ENCODE results near the gene GABARAPL1.
A peak's percentile ranks its signal among the peaks of the same experiment; 100 is the strongest.
"Not testable (repeated sequence)": the region's sequence is repeated elsewhere in the genome, so short reads cannot be mapped to it uniquely, and the experiment has no call there.

Gene GABARAPL1

DNA sequence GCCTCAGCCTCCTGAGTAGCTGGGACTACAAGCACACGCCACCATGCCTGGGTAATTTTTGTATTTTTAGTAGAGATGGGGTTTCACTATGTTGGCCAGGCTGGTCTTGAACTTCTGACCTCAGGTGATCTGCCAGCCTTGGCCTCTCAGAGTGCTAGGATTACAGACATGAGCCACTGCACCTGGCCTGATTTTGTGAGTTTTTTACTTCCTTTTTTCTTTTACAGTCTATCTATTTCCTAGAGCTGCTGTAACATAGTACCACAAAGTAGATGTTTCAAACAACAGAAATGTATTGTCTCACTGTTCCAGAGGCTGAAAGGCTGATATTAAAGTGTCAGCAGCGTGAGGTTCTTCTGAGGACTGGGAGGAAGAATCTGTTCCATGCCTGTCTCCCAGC lies 8.2 kb upstream of the GABARAPL1 start:
- DNase-seq, result not testable (repeated sequence)

DNA sequence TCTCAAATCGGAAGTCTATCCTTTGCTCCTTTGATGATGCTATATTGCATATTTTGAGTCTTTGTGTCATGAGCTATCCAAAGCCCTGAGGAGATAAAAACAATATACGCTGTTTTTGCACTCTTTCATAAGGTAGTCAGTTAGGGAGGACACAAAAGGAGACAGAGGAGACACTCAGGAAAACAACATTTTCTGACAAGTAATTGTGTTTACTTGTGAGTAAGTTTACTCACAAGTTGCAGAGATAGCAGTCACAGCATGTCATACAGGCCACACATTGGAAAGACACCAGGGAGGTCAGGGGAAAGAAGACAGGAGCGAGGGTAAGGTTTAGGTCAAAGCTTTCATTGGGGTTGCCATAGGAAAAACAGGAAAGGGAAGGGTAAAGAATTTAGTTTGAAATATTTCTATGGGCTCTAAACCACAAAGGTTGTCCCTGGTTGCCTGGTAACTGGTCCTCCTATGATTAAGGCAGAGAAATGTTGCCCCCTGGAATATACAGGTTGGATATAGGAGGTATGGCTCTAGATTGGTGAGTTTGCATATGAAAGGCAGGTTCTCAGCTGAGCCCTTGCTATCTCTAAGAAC lies 7.4 kb upstream of the GABARAPL1 start:
- DNase-seq, result no peak

DNA sequence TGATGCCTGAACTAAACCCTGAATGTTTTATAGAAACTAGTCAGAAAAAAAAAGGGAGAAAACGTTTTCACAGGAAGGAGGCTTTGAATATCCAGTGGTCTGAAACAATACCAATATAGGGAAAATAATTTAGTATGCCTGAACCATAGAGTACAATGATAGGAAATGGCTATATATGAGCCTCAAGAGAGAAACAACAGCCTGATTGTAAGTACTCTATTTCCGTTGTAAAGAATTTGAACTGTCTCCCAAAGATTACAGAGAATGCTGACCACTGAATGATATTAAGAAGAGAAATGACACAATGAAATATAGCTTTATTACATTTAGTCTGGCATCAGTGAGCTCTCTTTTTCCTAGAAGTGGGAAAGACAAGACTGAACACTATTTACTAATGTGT lies 5.5 kb upstream of the GABARAPL1 start:
- DNase-seq, result no peak

DNA sequence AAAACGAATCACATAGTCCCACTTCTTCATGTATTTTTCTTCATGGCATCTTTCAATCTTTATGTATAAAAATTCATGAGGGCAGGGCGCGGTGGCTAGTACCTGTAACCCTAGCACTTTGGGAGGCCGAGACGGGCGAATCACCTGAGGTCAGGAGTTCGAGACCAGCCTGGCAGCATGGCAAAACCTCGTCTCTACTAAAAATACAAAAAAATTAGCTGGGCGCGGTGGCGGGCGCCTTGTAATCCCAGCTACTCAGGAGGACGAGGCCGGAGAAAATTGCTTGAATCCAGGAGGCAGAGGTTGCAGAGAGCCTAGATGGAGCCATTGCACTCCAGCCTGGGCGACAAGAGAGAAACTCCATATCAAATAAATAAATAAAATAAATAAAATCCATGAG lies 2.5 kb upstream of the GABARAPL1 start:
- no peak for DNase-seq

DNA sequence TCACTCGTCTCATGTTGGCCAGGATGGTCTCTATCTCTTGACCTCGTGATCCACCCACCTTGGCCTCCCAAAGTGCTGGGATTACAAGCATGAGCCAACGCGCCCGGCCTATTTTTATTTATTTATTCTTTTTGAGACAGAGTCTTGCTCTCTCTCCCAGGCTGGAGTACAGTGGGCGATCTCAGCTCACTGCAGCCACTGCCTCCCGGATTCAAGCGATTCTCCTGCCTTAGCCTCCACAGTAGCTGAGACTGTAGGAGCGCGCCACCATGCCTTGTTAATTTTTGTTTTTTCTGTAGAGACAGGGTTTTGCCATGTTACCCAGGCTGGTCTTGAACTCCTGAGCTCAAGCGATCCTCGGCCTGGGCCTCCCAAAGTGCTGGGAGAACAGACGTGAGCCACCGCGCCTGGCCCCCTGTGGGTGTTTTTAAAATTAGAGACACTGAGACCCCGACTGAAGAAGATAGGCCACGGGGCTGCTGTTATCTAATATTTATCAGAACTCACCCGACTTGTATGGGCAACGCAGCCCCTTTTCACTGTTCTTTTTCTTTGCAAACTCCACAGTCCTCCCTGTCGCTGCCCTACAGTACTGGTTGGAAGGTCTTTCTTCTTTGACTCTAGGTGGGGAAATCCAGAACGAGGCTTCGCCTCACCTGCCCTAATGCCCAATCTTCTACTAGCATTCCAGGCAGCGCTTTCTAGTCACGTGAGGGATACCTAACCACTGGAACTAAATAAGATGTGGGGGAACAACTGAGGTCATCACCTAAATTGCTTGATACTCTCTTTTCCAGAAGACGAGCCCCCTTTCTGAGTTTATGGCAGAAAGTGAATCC lies 1.4 kb upstream of the GABARAPL1 start:
- no peak for DNase-seq

DNA sequence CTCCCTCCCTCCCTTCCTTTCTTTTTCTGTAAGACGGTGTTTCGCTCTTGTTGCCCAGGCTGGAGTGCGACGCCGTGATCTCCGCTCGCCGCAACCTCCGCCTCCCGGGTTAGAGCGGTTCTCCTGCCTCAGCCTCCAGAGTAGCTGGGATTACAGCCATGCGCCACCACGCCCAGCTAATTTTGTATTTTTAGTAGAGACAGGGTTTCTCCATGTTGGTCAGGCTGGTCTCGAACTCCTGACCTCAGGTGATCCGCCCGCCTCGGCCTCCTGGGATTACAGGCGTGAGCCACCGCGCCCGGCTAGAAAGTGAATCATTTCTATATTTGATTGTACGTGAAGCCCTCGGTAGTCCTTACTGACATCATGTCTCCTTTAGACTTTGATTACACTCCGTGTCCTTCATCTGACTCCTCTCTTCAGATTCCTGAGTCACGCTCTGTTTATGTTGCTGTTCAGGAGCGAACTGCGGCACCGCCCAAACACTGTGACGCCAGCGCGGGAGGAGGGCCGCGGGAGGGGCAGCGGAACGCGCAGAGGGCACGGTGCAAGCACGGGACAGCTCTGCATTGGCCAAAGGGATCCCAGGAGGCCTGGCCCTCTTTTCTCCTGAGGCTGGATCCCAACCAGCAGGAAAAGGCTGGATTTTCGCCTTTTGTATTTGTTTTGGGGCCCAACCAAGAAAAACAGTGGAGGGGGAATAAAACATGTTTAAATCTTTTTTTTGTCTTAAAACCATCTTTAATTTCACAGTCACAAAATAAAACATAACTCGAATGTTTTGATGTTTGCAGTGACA lies 538 bp upstream of the GABARAPL1 start:
- DNase-seq, result peak; percentile 85 to 90

DNA sequence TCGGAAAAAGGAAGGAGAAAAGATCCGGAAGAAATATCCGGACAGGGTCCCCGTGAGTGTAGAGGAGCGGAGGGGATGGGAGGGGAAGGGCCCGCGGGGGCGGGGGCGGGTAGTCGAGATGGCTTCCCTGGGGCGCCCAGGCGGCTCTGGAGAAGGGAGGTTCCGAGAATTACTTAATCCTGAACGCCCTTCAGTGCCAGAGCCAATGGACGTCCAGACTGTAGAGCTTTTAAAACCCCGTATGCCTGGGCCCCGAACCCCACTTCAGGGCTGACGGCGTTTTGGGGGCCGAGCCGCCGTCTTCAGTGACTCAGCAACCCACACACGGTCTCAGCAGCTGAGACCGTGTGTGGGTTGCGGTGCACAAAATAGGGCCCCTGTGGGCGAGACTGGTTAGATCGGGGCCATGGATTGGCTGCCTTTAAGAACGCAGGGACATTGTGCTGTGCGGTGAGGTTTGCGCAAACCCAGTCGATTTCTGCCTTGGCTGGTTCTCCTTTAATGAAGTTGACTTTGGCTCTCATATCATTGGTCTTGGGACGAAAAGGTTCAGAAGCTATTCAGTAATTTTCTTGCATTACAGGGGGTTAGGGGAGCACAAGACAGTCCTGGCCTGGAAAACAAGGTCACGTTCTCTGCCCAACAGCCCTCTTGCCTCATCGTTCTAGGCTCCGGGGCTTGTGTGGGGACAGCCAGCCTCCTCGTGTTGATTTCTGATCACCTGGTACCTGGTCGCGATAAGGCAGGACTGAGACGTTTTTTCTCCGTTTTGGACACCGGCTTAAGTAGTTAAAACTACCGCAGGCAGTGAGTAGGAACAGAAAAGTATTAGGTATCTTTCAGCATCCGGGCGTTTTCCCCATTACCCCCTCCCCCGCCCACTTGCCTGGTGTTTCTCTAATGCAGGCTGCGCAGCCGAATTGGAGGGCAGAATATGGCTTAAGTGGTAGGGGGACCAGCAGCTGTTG lies 775 bp downstream of the GABARAPL1 start:
- DNase-seq, result peak; percentile 68 to 77

DNA sequence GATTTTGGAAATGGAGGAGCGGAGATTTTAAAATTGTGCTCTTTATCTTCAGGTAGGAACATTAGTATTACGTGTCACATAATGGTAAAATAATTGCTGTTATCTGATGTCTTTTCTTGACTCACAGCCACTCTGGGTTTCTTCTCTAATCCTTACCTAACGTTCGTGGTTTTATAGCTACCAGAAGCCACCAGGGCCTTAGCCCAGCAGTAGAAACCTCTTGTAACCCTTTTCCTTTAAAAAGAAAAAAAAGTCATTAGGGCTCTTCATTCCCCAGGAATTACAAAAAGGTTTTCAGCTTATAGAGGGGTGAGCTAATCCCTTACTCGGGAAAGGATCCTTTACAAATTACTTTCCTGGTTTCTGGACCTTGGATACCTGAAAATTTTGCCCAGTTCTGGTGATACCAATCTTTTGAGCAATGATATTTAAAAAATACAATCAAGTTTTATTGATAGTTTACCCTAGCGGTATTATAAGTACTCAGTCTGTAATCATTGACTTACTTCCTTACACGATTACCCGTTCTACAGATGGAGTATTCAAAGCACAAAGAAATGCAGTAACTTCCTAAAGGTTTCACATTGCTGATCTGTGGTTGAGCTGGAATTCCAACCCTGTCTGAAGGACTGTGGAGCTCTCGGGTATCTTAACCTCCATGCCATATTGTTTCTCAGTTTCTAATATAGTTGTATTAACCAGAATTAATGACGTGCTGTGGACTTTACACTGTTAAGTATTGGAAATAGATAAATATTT lies 1.6 kb downstream of the GABARAPL1 start:
- DNase-seq, result no peak

DNA sequence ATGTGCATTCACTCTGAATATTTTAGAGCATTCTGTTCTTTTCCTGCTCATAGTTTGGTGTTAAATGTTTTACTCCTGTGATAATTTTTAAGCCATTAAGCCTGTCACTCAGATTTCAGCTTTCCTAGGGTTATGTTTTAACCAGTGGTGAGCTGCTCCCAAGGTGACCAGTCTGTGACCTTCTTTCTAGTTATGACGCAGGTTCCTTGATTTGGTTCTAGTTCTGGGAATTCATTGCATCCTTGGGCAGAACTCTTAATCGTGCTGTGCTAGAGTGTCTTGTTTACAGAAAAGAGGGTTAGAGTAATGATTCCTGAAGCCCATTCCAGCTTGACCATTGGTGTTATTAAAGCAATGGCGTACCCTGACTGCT lies 2.2 kb downstream of the GABARAPL1 start:
- DNase-seq, result no peak

DNA sequence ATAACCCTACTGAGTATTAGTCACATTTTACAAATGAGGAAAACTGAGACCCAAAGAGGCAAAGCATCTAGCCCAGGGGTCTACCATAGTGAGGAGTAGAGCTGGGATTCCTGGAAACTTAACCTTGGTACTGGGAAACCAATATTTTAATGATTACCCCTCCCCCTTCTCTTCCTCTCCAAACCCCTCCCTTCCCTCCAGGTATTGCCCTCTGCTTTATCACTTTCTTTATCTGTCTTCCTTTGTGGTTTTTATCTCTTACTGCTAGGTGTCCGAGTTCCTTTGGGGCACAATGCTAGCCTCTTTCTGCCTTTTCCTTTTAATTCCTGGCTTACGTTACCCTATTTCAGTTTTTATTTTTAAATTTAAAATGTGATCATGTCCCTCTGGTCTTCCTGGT lies 2.8 kb downstream of the GABARAPL1 start:
- no peak for DNase-seq

DNA sequence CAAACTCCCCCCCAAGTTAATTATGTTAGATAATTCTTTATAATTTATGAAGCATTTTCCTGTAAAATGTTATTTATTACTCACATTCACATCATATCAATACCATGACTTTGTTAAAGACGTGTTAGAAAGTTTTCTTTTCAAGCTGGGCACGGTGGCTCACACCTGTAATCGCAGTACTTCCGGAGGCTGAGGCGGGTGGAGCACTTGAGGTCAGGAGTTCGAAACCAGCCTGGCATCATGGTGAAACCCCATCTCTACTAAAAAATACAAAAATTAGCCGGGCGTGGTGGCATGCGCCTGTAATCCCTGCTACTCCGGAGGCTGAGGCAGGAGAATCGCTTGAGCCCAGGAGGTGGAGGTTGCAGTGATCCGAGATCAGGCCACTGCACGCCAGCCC lies 3.3 kb downstream of the GABARAPL1 start:
- peak; percentile 16 to 30 for DNase-seq

DNA sequence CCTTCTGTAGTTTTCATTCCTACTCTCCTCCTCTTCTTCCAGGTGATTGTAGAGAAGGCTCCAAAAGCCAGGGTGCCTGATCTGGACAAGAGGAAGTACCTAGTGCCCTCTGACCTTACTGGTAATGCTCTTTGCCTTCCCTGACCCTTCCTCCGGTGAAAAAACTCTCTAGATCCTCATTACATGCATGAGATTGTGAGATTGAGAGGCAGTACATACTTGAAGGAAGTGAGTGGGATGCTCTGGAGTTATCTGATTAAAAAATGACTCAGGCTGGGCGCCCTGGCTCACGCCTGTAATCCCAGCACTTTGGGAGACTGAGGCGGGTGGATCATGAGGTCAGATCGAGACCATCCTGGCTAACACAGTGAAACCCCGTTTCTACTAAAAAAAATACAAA lies 5.3 kb downstream of the GABARAPL1 start:
- DNase-seq, result no peak

DNA sequence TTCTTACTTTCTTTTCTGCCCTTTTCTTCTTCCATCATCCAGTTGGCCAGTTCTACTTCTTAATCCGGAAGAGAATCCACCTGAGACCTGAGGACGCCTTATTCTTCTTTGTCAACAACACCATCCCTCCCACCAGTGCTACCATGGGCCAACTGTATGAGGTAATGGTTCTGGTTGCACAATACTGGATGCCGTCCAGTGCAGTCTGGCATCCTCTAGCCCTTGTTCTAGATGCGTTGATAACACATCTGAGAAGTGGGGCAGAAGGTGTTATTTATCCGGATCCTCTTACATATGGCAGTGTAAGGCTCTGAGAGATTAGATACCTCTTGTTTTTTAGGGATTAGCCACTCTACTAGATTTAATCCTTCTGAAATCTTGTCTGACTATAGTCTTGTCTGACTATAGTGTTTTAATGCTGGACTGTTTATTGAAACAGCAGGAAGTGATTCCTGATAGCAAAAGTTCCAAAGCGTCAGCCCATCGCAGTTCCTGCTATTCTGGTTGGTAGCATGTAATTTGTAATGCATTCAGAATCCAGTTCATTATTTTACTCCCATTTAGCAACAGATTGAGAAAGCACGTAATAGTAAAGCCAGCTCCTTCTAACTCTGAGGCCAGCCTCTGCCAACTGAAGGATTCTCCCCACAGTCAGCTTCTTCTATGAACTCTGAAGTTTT lies 7.9 kb downstream of the GABARAPL1 start:
- DNase-seq, result no peak

DNA sequence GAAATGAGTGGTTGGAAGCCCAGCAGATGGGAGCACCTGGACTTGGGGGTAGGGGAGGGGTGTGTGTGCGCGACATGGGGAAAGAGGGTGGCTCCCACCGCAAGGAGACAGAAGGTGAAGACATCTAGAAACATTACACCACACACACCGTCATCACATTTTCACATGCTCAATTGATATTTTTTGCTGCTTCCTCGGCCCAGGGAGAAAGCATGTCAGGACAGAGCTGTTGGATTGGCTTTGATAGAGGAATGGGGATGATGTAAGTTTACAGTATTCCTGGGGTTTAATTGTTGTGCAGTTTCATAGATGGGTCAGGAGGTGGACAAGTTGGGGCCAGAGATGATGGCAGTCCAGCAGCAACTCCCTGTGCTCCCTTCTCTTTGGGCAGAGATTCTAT lies 9.2 kb downstream of the GABARAPL1 start:
- DNase-seq, result no peak

DNA sequence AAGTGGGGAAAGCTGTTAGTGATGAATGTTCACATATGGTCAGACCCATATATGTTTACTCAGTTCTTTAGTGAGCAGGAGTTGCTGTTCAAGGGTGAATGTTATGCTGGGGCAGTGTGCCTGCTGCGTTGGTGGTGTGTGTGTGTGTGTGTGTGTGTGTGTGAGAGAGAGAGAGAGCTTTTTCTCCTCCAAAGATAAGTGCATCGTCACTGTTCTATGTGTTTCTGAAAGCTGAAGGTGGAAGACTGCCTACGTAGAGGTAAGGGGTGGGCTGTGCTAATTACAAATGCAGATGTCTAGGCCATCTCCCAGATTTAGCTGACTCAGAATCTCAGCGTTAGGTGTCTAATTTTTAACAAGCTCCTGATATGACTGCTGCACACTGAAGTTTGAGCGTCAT lies 10.5 kb downstream of the GABARAPL1 start:
- DNase-seq, result no peak

DNA sequence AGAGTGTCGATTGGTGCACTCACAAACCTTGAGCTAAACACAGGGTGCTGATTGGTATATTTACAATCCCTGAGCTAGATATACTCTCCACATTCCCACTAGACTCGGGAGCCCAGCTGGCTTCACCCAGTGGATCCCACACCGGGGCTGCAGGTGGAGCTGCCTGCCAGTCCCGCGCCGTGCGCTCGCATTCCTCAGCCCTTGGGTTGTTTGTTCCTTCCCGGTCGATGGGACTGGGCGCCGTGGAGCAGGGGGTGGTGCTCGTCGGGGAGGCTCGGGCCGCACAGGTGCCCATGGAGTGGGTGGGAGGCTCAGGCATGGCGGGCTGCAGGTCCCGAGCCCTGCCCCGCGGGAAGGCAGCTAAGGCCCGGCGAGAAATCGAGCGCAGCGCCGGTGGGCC lies 12.7 kb downstream of the GABARAPL1 start:
- DNase-seq, result not testable (repeated sequence)

DNA sequence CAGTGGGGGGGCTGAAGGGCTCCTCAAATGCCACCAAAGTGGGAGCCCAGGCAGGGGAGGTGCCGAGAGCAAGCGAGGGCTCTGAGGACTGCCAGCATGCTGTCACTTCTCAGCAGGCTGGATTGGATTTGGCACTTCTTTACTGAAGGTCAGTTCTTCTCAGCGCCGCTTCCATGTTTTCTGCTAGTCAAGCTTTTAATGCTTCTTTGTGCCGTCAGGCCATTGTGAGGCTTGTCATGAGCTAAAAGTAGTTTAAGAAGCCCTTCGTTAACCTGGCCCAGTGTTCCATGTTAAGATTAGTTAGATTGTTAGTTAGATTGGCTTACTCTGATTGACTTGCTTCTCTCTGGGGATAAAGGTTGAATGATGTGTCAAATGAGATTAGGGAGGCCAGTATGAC lies 13.4 kb downstream of the GABARAPL1 start:
- DNase-seq, result no peak

DNA sequence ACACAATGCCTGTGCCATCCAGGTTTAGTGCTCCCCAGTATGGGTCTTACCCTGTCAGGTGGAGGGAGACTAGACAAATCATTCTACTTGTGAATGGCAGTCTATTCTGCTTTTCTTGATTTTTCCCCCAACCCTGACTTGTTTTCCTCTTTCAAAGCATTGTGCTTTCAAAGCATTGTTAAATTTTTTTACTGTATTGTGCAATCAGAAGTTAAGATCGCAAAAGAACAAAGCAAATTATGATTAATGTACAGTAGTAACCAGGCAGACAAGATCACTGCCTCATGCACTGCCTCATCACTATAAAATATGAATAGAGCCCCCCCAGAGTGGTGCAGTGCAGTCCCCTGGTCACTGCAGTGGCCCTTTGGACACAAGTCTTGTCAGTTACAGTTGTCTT lies 14.1 kb downstream of the GABARAPL1 start:
- no peak for DNase-seq

DNA sequence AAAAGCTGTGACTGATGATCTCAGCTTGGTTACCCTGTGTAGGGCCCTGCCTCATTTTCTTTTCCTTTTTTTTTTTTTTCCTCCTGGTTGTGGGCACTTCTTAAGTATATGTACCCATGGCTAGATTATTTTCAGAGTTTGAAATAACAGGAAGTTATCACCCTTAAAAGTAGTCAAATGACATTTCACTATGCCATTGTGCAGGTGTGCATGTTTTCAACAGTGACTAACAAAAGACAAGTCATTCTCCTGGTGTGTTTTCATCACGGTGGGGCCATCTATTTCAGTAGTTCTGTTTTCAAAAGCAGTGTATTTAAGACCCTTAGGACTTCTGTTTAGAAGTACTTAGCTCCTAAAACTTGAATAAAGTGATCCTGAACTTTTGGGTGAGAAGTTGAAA lies 15.0 kb downstream of the GABARAPL1 start:
- no peak for DNase-seq

DNA sequence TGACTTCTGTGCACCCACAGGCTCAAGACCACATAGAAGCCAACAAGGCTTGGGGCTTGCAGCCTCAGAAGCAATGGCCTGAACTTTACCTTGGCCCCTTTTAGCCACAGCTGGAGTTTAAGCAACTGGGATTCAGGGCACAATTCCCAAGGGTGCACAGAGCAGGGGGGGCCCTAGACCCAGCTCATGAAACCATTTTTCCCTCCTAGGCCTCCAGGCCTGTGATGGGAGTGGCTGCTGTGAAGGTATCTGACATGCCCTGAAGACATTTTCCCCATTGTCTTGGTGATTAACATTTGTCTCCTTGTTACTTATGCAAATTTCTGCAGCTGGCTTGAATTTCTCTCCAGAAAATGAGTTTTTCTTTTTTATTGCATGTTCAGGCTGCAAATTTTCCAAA lies 21.9 kb downstream of the GABARAPL1 start:
- DNase-seq, result no peak

Data from activated CD4-positive, alpha-beta T cell treated with anti-CD3 and anti-CD28 coated beads, Interleukin-2, amount 50 U/mL, for 48 hours (primary cell).